Thoracic aorta endothelial cell (primary cell): ENCODE measurements around the gene ARSD. TPM values are rescaled to one million over a fixed set of nuclear protein-coding genes. Genes with fewer than 3 reads are reported as not detected.

Source experiments
- total RNA-seq: library from RNA; depleted of rRNA; stranded (reverse); fragments of >200 nt; gene quantifications from 2 replicates; pipeline ENCODE4 v1.2.3, GENCODE V29; 2012

The ARSD gene, protein sequence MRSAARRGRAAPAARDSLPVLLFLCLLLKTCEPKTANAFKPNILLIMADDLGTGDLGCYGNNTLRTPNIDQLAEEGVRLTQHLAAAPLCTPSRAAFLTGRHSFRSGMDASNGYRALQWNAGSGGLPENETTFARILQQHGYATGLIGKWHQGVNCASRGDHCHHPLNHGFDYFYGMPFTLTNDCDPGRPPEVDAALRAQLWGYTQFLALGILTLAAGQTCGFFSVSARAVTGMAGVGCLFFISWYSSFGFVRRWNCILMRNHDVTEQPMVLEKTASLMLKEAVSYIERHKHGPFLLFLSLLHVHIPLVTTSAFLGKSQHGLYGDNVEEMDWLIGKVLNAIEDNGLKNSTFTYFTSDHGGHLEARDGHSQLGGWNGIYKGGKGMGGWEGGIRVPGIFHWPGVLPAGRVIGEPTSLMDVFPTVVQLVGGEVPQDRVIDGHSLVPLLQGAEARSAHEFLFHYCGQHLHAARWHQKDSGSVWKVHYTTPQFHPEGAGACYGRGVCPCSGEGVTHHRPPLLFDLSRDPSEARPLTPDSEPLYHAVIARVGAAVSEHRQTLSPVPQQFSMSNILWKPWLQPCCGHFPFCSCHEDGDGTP
- total RNA-seq, result 11.2 and 19.5 TPM in 2 replicates

DNA sequence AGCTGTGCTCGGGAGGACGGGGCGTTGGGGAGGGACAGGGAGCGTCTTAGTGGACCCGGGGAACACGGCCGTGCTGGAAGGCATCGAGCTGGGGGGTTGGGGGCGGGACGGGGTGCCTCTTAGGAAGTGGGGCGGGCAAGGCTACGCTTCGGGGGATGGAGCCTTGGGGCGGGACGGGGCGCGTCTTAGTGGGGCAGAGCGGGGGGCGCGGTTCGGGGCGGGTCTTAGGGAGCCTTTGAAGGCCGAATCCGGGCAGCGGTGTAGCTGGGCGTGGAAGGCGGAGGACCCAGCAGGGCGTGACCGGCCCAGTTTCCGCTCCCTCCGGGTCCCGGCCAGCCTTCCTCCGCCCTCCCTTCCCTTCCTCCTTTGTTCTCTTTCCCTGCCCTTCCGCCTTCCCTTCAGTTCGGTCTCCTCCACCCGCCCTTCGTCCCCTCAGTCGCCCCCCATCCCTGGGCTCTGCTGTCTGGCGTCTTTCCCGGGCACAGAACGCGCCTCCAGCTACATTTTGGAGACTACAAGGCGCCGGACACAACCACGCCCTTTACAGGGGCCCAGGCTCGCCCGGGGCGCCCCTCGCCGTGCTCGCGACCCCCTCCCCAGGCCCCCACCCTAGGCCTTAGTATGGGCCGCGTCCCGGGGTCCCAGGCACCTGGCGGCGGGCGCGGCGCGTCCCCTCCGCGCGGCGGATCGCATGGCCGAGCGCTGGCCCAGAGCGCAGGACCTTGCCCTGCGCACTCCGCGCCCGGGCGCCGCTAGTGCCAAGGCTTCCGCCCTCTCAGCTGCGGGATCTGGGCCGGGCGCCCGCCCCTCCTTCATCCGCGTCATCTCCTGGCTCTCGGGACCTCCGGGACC lies at the start of gene ARSD:
TSS of gene ARSD (minus strand) at position 757 of the 852 bp plus-strand sequence. CDS start at position 693, 64 bp downstream.

Other genes starting within 250 kb of the ARSD start
- gene CD99, start 238.0 kb downstream of the ARSD start, total RNA-seq, result 344 and 508 TPM in 2 replicates
- 0.80 and 4.9 TPM in 2 replicates for gene XG, start 177.3 kb downstream of the ARSD start, total RNA-seq
- 0.13 and 0.14 TPM in 2 replicates for gene GYG2, start 100.4 kb downstream of the ARSD start, total RNA-seq
- not detected in 2 replicates for gene ARSH, start 77.2 kb upstream of the ARSD start, total RNA-seq
- not detected in 2 replicates for gene ARSF, start 112.1 kb upstream of the ARSD start, total RNA-seq